ENCODE measurements around the gene SNX17. TPM values are rescaled to one million over a fixed set of nuclear protein-coding genes. Genes with fewer than 3 reads are reported as not detected.
"Not testable (repeated sequence)": the region's sequence is repeated elsewhere in the genome, so short reads cannot be mapped to it uniquely, and the experiment has no call there.

Gene SNX17
- total RNA-seq, 1 donor from 2014 or later = 58.9 TPM

DNA sequence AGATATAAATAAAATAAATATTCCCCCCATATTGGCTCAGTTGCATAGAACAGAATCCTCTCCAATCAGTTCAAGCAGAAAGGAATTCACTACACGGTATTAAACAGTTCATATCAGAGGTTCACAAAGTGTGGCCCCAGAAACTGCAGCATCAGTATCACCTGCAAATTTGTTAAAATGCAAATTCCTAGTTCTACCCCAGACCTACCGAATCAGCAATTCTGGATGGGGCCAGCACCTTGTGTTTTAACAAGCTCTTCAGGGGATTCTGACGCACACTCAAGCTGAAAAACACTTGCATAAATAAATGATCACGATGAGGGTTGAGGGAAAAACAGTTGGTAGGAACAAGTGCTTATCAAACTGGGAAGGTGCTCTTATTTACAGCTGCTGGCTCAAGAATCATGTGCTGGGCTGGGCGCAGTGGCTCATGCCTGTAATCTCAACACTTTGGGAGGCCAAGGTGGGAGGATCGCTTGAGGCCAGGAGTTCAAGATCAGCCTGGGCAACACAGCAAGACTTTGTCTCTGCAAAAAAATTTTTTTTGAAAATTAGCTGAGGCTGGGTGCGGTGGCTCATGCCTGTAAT lies 20.2 kb upstream of the SNX17 start:
- TF ChIP-seq, protein P1, sequence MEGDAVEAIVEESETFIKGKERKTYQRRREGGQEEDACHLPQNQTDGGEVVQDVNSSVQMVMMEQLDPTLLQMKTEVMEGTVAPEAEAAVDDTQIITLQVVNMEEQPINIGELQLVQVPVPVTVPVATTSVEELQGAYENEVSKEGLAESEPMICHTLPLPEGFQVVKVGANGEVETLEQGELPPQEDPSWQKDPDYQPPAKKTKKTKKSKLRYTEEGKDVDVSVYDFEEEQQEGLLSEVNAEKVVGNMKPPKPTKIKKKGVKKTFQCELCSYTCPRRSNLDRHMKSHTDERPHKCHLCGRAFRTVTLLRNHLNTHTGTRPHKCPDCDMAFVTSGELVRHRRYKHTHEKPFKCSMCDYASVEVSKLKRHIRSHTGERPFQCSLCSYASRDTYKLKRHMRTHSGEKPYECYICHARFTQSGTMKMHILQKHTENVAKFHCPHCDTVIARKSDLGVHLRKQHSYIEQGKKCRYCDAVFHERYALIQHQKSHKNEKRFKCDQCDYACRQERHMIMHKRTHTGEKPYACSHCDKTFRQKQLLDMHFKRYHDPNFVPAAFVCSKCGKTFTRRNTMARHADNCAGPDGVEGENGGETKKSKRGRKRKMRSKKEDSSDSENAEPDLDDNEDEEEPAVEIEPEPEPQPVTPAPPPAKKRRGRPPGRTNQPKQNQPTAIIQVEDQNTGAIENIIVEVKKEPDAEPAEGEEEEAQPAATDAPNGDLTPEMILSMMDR (IDR thresholded peaks at IDR 0.05; ENCODE audit: borderline replicate concordance) = no peak
- no peak overlapping the region for H3K4me3 ChIP-seq
- no peaks in the 10 kb centered on the region for H3K9me3 ChIP-seq (replicated peaks)
- H3K27me3 ChIP-seq (ENCODE audit: low read depth) = no peaks in the 10 kb centered on the region
- no peak overlapping the region for H3K27ac ChIP-seq (replicated peaks)
- intact Hi-C loops (cut with micrococcal nuclease) = no loop called here
- H3K36me3 ChIP-seq = peaks cover 9% of the 10 kb centered on the region
- DNase-seq = no peak
- H3K4me1 ChIP-seq = peaks cover 20% of the 10 kb centered on the region

DNA sequence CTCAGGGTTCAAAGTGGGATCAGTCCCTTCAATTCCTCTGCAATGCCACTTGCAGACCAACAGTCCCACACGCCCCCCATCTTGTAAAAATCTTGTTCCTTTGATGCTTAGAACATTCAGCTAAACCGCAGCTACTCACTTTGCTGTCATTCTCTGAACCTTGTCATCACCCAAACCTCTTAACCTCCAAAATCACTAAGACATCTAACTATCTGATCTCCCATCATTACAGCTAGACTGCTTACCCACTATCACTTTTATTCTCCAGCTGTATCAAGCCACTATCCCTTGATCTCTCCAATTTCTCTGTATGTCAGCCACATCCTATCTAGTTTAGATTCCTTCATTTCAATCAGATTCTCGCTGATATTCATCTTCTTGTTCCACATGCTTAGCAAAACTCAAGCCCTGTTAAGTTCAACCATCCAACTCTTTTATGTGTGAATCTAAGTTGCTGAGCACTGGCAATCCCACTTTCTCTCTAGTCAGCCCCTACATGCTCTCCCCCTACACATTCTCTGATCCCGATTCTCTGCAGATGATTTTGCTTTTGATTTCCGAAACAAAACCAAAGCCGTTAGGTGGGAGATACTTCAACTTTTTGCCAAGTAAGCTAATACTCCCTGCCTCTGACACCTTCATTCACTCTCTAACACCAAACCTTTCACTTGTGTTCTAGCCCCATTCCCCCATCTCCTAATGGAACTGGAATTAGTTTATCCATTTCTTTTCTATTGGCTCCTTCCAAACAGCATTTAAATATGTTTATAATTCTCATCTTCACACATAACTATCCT lies 18.4 kb upstream of the SNX17 start:
- DNase-seq = no peak
- Histone ChIP-seq H3K4me3 (no peak overlapping the region), H3K4me1 (peaks cover 36% of the 10 kb centered on the region), H3K9me3 (replicated peaks) (no peaks in the 10 kb centered on the region), H3K27me3 (ENCODE audit: low read depth) (no peaks in the 10 kb centered on the region), H3K27ac (replicated peaks) (no peak overlapping the region), H3K36me3 (peaks cover 9% of the 10 kb centered on the region)
- intact Hi-C loops (cut with micrococcal nuclease) = no loop called here
- TF ChIP-seq, protein P1 (IDR thresholded peaks at IDR 0.05; ENCODE audit: borderline replicate concordance) = no peak

DNA sequence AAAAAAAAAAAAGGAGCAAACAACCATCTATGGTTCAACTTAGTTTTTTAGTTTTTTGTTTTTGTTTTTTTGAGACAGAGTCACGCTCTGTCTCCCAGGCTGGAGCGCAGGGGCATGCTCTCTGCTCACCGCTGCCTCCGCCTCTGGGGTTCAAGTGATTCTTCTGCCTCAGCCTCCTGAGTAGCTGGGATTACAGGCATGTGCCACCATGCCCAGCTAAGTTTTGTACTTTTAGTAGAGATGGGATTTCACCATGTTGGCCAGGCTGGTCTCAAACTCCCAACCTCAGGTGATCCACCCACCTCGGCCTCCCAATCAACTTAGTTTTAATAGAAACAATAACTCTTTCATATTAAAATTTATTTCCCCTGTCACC lies 17.0 kb upstream of the SNX17 start:
- H3K27me3 ChIP-seq (ENCODE audit: low read depth); intact Hi-C loops (cut with micrococcal nuclease); H3K9me3 ChIP-seq (replicated peaks); DNase-seq; H3K4me3 ChIP-seq; H3K36me3 ChIP-seq; H3K27ac ChIP-seq (replicated peaks): not testable (repeated sequence)
- H3K4me1 ChIP-seq = peaks cover 50% of the 10 kb centered on the region

DNA sequence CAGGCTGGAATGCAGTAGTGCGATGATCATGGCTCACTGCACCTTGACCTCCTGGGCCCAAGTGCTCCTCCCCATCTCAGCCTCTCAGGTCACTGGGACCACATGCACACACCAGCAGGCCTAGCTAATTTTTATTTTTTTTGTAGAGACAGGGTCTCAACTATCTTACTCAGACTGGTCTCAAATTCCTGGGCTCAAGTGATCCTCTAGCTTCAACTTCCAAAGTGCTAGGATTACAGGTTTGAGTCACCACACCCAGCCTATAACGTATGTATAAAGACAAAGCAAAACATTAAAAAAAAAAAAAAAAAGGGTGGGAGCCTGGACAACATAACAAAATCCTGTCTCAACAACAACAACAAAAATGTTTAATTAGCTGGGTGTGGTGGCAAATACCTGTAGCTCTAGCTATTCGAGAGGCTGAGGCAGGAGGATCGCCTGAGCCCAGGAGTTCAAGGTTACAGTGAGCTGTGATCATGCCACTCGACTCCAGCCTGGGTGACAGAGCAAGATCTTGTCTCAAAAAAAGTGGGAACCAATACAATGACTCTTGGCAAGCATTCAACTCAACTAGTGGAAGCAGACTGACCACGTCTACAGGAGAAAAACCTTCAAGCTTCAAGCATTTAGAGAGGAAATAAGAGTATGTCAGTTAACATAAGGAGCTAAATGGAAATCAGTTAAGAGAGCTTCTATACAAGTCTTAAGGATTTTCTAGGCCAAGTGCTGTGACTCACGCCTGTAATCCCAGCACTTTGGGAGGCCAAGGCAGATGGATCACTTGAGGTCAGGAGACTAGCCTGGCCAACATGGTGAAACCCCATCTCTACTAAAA lies 16.4 kb upstream of the SNX17 start:
- peaks cover 9% of the 10 kb centered on the region for H3K36me3 ChIP-seq
- no peak overlapping the region for H3K27ac ChIP-seq (replicated peaks)
- no peaks in the 10 kb centered on the region for H3K27me3 ChIP-seq (ENCODE audit: low read depth)
- H3K4me3 ChIP-seq = no peak overlapping the region
- intact Hi-C loops (cut with micrococcal nuclease) = no loop called here
- TF ChIP-seq, protein P1 (IDR thresholded peaks at IDR 0.05; ENCODE audit: borderline replicate concordance) = no peak
- H3K4me1 ChIP-seq = peaks cover 51% of the 10 kb centered on the region
- no peaks in the 10 kb centered on the region for H3K9me3 ChIP-seq (replicated peaks)
- no peak for DNase-seq

DNA sequence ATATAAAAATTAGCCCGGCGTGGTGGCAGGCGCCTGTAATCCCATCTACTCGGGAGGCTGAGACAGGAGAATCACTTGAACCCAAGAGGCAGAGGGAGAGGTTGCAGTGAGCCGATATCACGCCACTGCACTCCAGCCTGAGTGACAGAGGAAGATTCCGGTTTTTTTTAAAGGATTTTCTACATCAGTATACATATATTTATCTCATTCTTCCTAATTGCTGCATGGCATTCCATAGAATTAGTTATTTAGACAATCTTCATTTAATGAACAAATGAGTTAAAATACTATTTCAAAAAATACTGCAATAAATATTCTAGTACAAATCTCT lies 15.9 kb upstream of the SNX17 start:
- H3K27me3 ChIP-seq (ENCODE audit: low read depth) = no peaks in the 10 kb centered on the region
- H3K4me1 ChIP-seq = peaks cover 51% of the 10 kb centered on the region

More for the DNA sequence above, 15.9 kb upstream of the SNX17 start:
- H3K36me3 ChIP-seq = peaks cover 7% of the 10 kb centered on the region
- no peak for DNase-seq
- TF ChIP-seq, protein P1 (IDR thresholded peaks at IDR 0.05; ENCODE audit: borderline replicate concordance) = no peak
- intact Hi-C loops (cut with micrococcal nuclease) = no loop called here
- no peak overlapping the region for H3K27ac ChIP-seq (replicated peaks)
- H3K9me3 ChIP-seq (replicated peaks) = no peaks in the 10 kb centered on the region
- H3K4me3 ChIP-seq = no peak overlapping the region
